GM12878 (cell line): ENCODE results near the gene EPN1. TPM values are rescaled to one million over a fixed set of nuclear protein-coding genes. Genes with fewer than 3 reads are reported as not detected.

Experiments used
- ATAC-seq: fragments of 200-7000 bp; cut with Tn5 transposase; 3 replicates; pipeline ENCODE4 v1.9.1; 2020; ENCODE audit warnings: mild to moderate bottlenecking, moderate library complexity
- BruUV-seq: library from RNA; stranded (reverse); fragments of 400-500 nt; replicated peaks from 2 replicates; lab custom pipeline; 2021; lab: Mats Ljungman, UMichigan
- CTCF ChIA-PET: fragments of 300-600 bp; sonication (Branson Sonifier 250); formaldehyde crosslinking; extraction: SDS; loops from one replicate; lab custom pipeline; 2021; ENCODE audit warnings: inconsistent platforms; lab: Yijun Ruan, JAX
- POLR2A ChIA-PET: fragments of 350-600 bp; formaldehyde crosslinking; extraction: SDS; loops from one replicate; lab custom pipeline; 2021; ENCODE audit warnings: inconsistent platforms; lab: Charles Lee
- RAD21 ChIA-PET: fragments of 300-600 bp; sonication (Branson Sonifier 250); formaldehyde crosslinking; loops from one replicate; lab custom pipeline; 2023; ENCODE audit warnings: antibody characterized with exemption; ENCODE audit not compliant: unreplicated experiment; lab: Charles Lee
- SMC1A ChIA-PET: fragments of 300-600 bp; sonication (Branson Sonifier 250); formaldehyde crosslinking; loops from one replicate; lab custom pipeline; 2023; ENCODE audit not compliant: unreplicated experiment, uncharacterized antibody; lab: Charles Lee
- DNase-seq: peaks from one replicate; pipeline ENCODE4 v3.0.0-alpha.2; 2011; ENCODE audit warnings: low read depth, low spot score
- FAIRE-seq: peaks from 3 replicates; lab custom pipeline; 2011; peaks lifted over from hg19 to GRCh38; lab: Jason Lieb, UNC
- H2AFZ ChIP-seq: 2 replicates; pipeline ENCODE4 v1.6.0; 2011; ENCODE audit warnings: low read depth, low read length, control low read depth; ENCODE audit not compliant: control insufficient read depth
- H3K27ac ChIP-seq: 2 replicates; pipeline ENCODE4 v1.5.1; 2011; ENCODE audit warnings: control low read depth; ENCODE audit not compliant: control insufficient read depth, insufficient read depth
- H3K27me3 ChIP-seq, 2 experiments: replicated peaks in 1 of 2; 2 replicates each; pipeline versions ENCODE4 v1.6.0 to v1.6.1; 2011; ENCODE audit warnings: low read length in 1 of 2; ENCODE audit not compliant: control insufficient read depth in 2 of 2, insufficient read depth in 2 of 2
- H3K36me3 ChIP-seq, 2 experiments: 2 replicates each; pipeline ENCODE4 v1.5.1; 2011; ENCODE audit warnings: low read length in 1 of 2; ENCODE audit not compliant: control insufficient read depth in 2 of 2, insufficient read depth in 2 of 2
- H3K4me1 ChIP-seq: 2 replicates; pipeline ENCODE4 v1.6.1; 2011; ENCODE audit warnings: mild to moderate bottlenecking, low read length, moderate library complexity, mixed read lengths; ENCODE audit not compliant: control insufficient read depth, insufficient read depth
- H3K4me2 ChIP-seq: 2 replicates; pipeline ENCODE4 v1.6.0; 2011; ENCODE audit warnings: control low read depth; ENCODE audit not compliant: control insufficient read depth, insufficient read depth
- H3K4me3 ChIP-seq: fragments of 200-600 bp; sonication (generic); 2 replicates; pipeline ENCODE4 v1.5.1; 2016
- H3K79me2 ChIP-seq: 2 replicates; pipeline ENCODE4 v1.6.0; 2011; ENCODE audit warnings: low read length; ENCODE audit not compliant: control insufficient read depth, insufficient read depth
- H3K9ac ChIP-seq: 2 replicates; pipeline ENCODE4 v1.8.0; 2011; ENCODE audit warnings: low read length, control low read depth, mixed read lengths; ENCODE audit not compliant: control insufficient read depth, insufficient read depth
- H3K9me3 ChIP-seq: replicated peaks from 3 replicates; pipeline ENCODE4 v1.5.1; 2011; ENCODE audit warnings: mild to moderate bottlenecking, low read length; ENCODE audit not compliant: control insufficient read depth, insufficient read depth
- H4K20me1 ChIP-seq: 2 replicates; pipeline ENCODE4 v1.6.0; 2011; ENCODE audit not compliant: control insufficient read depth, insufficient read depth
- BHLHE40 ChIP-seq, 2 experiments: fragments of 450-650 bp in 1 of 2; IDR thresholded peaks; 2 replicates each; pipeline ENCODE4 v1.6.1; 2011 to 2017; ENCODE audit warnings: low read depth in 2 of 2, borderline replicate concordance in 1 of 2, improper control_type of control experiment in 1 of 2, low read length in 1 of 2, mild to moderate bottlenecking in 1 of 2
- MEF2B ChIP-seq: fragments of 450-650 bp; IDR thresholded peaks from 2 replicates; pipeline ENCODE4 v1.6.1; 2018; ENCODE audit warnings: mild to moderate bottlenecking, moderate library complexity; ENCODE audit not compliant: partially characterized antibody, poor library complexity, severe bottlenecking
- POLR2AphosphoS5 ChIP-seq: IDR thresholded peaks from 2 replicates; pipeline ENCODE4 v1.6.1; 2011; ENCODE audit warnings: mild to moderate bottlenecking, low read length, inconsistent platforms
- RAD51 ChIP-seq: fragments of 450-650 bp; IDR thresholded peaks from 2 replicates; pipeline ENCODE4 v1.6.1; 2016; ENCODE audit warnings: moderate library complexity, mild to moderate bottlenecking, inconsistent platforms
- TCF3 ChIP-seq: IDR thresholded peaks from 2 replicates; pipeline ENCODE4 v1.6.1; 2012; ENCODE audit warnings: low read depth, mild to moderate bottlenecking, low read length, borderline replicate concordance; ENCODE audit not compliant: insufficient read depth
- YBX1 ChIP-seq: fragments of 450-650 bp; IDR thresholded peaks from 2 replicates; pipeline ENCODE4 v1.6.1; 2016; ENCODE audit warnings: antibody characterized with exemption
- WGBS: methylation state at CpG from one replicate; pipeline ENCODE4 v1.1.6; 2016; ENCODE audit warnings: low lambda C conversion rate; ENCODE audit not compliant: insufficient replicate concordance, insufficient coverage; ENCODE audit errors: missing lambda C conversion rate; 5-methylcytosine and 5-hydroxymethylcytosine counted together
- in situ Hi-C: fragments of 300-500 bp; cut with MboI; formaldehyde crosslinking; loops from 9 replicates; pipeline ENCODE4 v1.14.3; 2018; ENCODE audit warnings: mixed read lengths
- intact Hi-C: fragments of 100-400 bp; cut with micrococcal nuclease; formaldehyde crosslinking; loops from one replicate; pipeline ENCODE4 v1.14.2; 2022; ENCODE audit not compliant: unreplicated experiment
- polyA plus RNA-seq, 11 experiments: library from polyadenylated mRNA; depleted of rRNA in 4 of 11; unstranded in 6 of 11; stranded (reverse) in 5 of 11; fragments of >200 nt; fragmentation: Nextera tagmentation in 4 of 11; fragmentation: Illumina TruSeq in 1 of 11; extraction: Ambion mirVana in 4 of 11; extraction: Trizol in 1 of 11; gene quantifications; 1 replicate in 1 of 11; 2 replicates in 10 of 11; pipeline versions ENCODE4 v1.2.1 to v1.2.3, GENCODE V29; 2011 to 2016; ENCODE audit warnings: inconsistent platforms in 2 of 11, missing spikeins in 2 of 11, low read depth in 1 of 11
- total RNA-seq, 4 experiments: library from RNA; depleted of rRNA in 3 of 4; stranded (reverse); fragments of >200 nt in 3 of 4; fragmentation: Illumina TruSeq in 1 of 4; extraction: Trizol in 1 of 4; gene quantifications; 2 replicates each; pipeline versions ENCODE4 v1.2.1 to v1.2.3, GENCODE V29; 2013 to 2021

EPN1 gene
- total and polyA plus RNA-seq, 10 of the 15 experiments (the other 5 are each of a cell fraction or from before 2014, with no cell fraction given) = 0.11 to 88.5 (median 10.6) TPM

GRCh38 chr19:55677572-55678028 is 2.6 kb downstream of the EPN1 start:
- Histone ChIP-seq H3K4me1 (peaks cover 29% of the 10 kb centered on the region), H4K20me1 (peaks cover 4% of the 10 kb centered on the region; the same call in 1 of the 2 replicates), H3K9ac (peak overlapping the region; percentile 97), H3K4me2 (peak overlapping the region; percentile 100), H3K79me2 (peaks cover 65% of the 10 kb centered on the region), H3K36me3 (peaks cover 15 to 20% of the 10 kb centered on the region in 2 experiments), H2AFZ (peak overlapping the region; percentile 50; the same call in 1 of the 2 replicates), H3K4me3 (peak overlapping the region; percentile 92), H3K9me3 (no peaks in the 10 kb centered on the region), H3K27me3 (no peaks in the 10 kb centered on the region), H3K27ac (peak overlapping the region; percentile 94)
- intact Hi-C loops = loop anchor here (1.0 to 5.0 kb wide), 4 partner anchors 23 to 655 kb away; partner anchors contain the start of genes U2AF2, ZNF580 and ZNF581
- FAIRE-seq = no peak
- ChIA-PET CTCF (interaction anchor here (1.4 to 3.3 kb wide), 3 partner anchors 23 to 132 kb away, joined by 5 to 14 read pairs (median 5); partner anchors contain the start of gene U2AF2), SMC1A (interaction anchor here (1.2 to 3.0 kb wide), 2 partner anchors 21 to 30 kb away, joined by 3 to 11 read pairs; no protein-coding TSS in a partner anchor), RAD21 (interaction anchor here (1.0 to 2.0 kb wide), 2 partner anchors 23 to 45 kb away, joined by 4 to 6 read pairs; partner anchors contain the start of gene U2AF2), POLR2A (interaction anchor here (1.2 to 1.8 kb wide), 2 partner anchors 21 to 79 kb away, joined by 3 to 7 read pairs; no protein-coding TSS in a partner anchor)
- peak; percentile 5; the same call in 2 of the 3 replicates for ATAC-seq
- 21% methylated on average over 6 of the region's 6 CpGs for WGBS
- TF ChIP-seq YBX1 (peak; percentile 5; the same call in 1 of the 2 replicates), TCF3 (no peak), RAD51 (no peak), BHLHE40 (IDR thresholded peaks at IDR 0.05; ENCODE audit: borderline replicate concordance in 1 of 2, low read depth in 2 of 2, low read length in 1 of 2) (no peak), MEF2B (peak; percentile 51), POLR2AphosphoS5 (no peak)
- DNase-seq = no peak
- BruUV-seq = no TSS peak
- in situ Hi-C loops = loop anchor here (5.0 kb wide), 1 partner anchor 130 kb away; no protein-coding TSS in a partner anchor
